GM19099 (cell line): ENCODE data around the gene LIPC.

ENCODE experiments used
- POLR2A ChIP-seq: IDR thresholded peaks from 3 replicates; pipeline ENCODE4 v1.6.1; 2011; ENCODE audit warnings: low read depth; ENCODE audit not compliant: insufficient read length; ENCODE audit errors: extremely low read depth

LIPC gene

GRCh38 chr15:58467121-58467721, 35.4 kb downstream of the LIPC start:
- no peak for TF ChIP-seq POLR2A

- no peak for TF ChIP-seq POLR2A
Observed at GRCh38 chr15:58467722-58468423, 36.1 kb downstream of the LIPC start.

GRCh38 chr15:58469432-58470353, 37.9 kb downstream of the LIPC start:
- no peak for TF ChIP-seq POLR2A

DNA sequence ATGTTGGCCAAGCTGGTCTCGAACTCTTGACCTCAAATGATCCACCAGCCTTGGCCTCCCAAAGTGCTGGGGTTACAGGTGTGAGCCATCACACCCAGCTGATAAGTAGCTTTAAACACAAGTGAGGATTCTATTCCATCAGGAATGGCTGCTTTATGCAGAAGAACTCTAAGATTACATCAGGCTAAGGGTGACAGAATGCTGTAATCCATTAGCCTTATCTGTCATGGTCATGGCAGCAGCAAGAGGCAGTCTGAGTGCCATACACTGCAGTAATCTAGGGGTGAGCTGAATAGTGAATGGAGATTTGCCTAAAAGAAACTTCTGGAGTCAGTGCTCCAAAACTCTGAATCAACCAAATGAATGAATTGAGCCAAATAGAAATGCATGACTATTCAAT, 39.6 kb downstream of the LIPC start:
- no peak for TF ChIP-seq POLR2A

DNA sequence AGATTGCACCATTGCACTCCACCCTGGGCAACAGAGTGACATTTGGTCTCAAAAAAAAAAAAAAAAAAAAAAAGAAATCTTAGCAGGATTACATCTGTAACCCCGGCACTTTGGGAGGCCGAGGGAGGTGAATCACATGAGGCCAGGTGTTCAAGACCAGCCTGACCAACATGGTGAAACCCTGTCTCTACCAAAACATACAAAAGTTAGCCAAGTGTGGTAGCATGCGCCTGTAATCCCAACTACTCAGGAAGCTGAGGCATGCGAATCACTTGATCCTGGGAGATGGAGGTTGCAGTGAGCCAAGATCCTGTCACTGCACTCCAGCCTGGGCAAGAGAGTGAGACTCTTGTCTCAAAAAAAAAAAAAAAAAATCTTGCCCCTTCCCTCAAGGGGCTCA, 40.4 kb downstream of the LIPC start:
- TF ChIP-seq POLR2A = no peak

DNA sequence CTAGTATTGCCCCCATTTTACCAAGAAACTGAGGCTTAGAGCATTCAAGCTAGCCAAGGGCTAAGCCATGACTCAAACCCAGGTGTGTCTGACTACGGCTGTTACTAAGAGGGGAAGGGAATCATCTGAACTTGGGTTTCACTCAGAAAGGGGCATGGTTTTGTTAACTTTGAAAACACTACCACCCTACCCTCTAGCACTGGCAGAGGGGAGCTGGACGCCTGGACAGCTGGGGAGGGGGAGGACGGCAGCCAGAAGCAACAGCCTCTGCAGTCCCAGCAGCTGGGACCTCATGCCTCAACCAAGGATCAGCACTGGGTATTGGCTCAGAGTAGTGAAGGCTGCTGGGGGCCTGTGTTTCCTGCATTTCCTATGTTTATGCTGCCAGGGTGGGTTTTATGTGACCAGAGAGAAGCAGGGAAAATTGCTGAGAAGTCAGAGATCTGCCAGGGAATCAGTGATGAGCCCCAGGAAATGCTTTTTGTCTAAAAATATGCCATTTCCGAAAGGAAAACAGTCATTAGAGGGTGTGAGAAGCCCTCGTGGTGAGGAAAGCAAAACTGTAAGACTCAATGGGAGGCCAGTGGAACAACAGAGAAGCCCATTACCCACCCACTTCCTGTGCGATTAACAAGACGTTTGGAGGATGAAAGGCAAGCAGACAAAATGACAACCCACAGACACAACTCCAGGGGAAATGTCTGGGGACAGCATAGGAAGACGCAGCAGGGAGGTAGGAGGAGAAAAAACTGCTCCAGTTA, 41.2 kb downstream of the LIPC start:
- peak; percentile 33 for TF ChIP-seq POLR2A

- peak; percentile 14 for TF ChIP-seq POLR2A
Observed at GRCh38 chr15:58473724-58474123, 41.9 kb downstream of the LIPC start.

DNA sequence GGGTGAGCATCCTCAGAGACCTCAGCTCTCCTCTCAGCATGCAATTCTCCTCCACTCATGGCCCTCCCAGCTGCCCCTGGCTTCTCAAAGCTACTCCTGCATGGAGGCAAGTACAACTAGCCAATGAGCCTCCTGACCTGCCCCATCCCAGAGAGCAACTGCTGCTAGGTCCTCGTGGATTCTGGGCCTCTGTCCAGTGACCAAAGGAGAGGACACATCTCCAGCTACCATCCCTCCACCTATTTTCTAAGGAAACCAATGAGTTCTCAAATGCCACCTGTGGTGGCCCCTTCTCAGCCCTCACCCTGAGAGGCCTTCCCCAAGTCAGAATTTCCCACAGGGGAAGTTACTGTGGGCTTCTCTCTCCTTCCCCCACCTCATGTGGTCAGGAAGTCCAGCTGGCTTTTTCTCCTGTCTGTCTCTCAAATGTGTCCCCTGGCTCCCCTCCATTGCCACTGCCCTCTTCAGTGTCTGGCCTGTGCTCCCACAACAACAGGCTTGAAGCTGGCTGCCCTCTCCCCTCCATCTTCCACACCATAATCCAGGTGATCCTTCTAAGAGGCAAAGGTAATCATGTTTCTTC, 43.0 kb downstream of the LIPC start:
- TF ChIP-seq POLR2A = no peak

GRCh38 chr15:58475573-58476524, 44.1 kb downstream of the LIPC start:
- TF ChIP-seq POLR2A = no peak

DNA sequence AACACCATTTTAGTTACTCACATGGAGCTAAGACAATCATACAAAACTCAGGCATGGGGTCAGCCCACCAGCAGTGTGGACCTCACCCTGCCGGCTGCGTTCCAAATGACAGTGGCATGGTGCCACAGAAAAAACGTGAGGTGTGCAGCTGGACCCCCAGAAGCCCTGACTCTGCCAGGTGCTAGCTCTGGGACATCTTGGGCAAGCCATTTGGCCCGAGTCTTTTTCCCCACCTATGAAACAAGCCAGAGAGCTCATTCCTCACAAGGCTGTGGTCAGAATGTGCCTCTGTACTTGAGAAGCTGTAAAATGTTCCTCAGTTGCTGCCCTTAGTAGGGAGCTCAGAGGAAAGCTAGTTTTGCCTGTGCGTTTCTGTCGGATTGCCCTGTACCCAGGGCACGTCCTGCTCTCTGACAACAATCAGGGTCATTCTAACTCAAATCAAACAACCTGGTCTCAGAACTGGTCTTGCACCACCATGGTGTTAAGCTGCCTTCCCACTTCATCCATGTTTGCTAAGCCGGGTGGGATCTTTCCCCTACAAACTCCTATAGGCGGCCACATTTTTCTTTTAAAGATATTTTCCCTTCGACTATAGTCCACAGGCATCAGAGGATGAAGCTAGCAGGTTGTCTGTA, 44.9 kb downstream of the LIPC start:
- no peak for TF ChIP-seq POLR2A

- TF ChIP-seq POLR2A = no peak
Observed at GRCh38 chr15:58477170-58477569, 45.4 kb downstream of the LIPC start.

GRCh38 chr15:58478035-58478434, 46.2 kb downstream of the LIPC start:
- TF ChIP-seq POLR2A = no peak

DNA sequence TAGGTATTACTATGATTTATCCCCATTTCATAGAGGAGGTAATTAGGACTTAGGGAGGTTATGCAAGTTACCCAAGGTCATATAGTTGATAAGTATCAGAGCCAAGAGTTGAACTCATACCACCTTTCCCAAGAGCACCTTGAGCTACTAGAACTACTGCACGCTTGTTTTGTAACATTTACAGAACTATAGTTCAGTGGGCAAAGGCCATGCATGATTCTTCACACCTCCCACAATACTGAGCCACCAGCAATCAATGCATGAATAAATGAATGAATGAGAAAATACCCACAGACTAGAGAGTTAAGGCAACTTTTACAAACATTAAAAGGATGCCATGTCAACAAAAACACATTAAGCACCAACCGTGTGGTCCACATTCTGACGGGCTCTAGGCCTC, 46.8 kb downstream of the LIPC start:
- TF ChIP-seq POLR2A = no peak
